Pancreas (tissue), 10 donors: ENCODE measurements around the gene ATP6V0C. TPM values are rescaled to one million over a fixed set of nuclear protein-coding genes. Genes with fewer than 3 reads are reported as not detected.
"Not testable (repeated sequence)": the region's sequence is repeated elsewhere in the genome, so short reads cannot be mapped to it uniquely, and the experiment has no call there.

Experiments used
- ATAC-seq, 4 donors: fragments of 200-7000 bp; cut with Tn5 transposase; one replicate each; pipeline versions ENCODE4 v1.8.0 to v1.9.1; 2020; ENCODE audit warnings: mild to moderate bottlenecking in 4 of 4, moderate library complexity in 4 of 4
- DNase-seq, 6 donors: peaks; one replicate each; pipeline ENCODE4 v3.0.0-alpha.2; 2020
- FAIRE-seq: peaks from 2 replicates; lab custom pipeline; 2012; peaks lifted over from hg19 to GRCh38; lab: Jason Lieb, UNC
- H3K27ac ChIP-seq, 4 donors: fragments of 200-600 bp; sonication (generic); 1 replicate in 3 of 4; 2 replicates in 1 of 4; pipeline versions ENCODE4 v1.5.0 to v1.8.0; 2020
- H3K27me3 ChIP-seq, 4 donors: fragments of 200-600 bp; one replicate each; pipeline ENCODE4 v1.8.0; 2021
- H3K36me3 ChIP-seq, 3 donors: fragments of 200-600 bp; sonication (generic) in 1 of 3; one replicate each; pipeline versions ENCODE4 v1.5.0 to v1.8.0; 2020 to 2021
- H3K4me1 ChIP-seq, 3 donors: fragments of 200-600 bp; one replicate each; pipeline ENCODE4 v1.8.0; 2021
- H3K4me3 ChIP-seq, 4 donors: fragments of 200-600 bp; sonication (generic) in 2 of 4; one replicate each; pipeline versions ENCODE4 v1.5.0 to v1.8.0; 2020 to 2021
- H3K9me3 ChIP-seq, 4 donors: fragments of 200-600 bp; one replicate each; pipeline ENCODE4 v1.8.0; 2021
- WGBS, 2 donors: extraction: QIAGEN DNeasy Blood & Tissue Kit; methylation state at CpG; one replicate each; pipeline ENCODE4 v1.1.7; 2013; 5-methylcytosine and 5-hydroxymethylcytosine counted together
- intact Hi-C, 3 donors: fragments of 100-400 bp; cut with DNase I; formaldehyde crosslinking; loops; one replicate each; pipeline versions ENCODE4 v1.11.1 to v1.14.2; 2022
- polyA plus RNA-seq, 2 donors: library from polyadenylated mRNA; stranded (reverse); fragments of 200-250 nt; gene quantifications; one replicate each; pipeline ENCODE4 v1.2.3, GENCODE V29; 2013
- total RNA-seq, 6 donors: library from RNA; stranded (reverse); fragmentation: NEBNext Ultra II Directional in 4 of 6; extraction: Animal tissue kit (Norgen Biotek cat#: 25700) in 4 of 6; gene quantifications; one replicate each; pipeline versions ENCODE4 v1.2.1 to v1.2.4, GENCODE V29; 2021 to 2023
- TF ChIP-seq, protein P1 (sequence below), 4 donors: fragments of 200-600 bp; sonication (generic) in 3 of 4; IDR thresholded peaks; one replicate each; pipeline versions ENCODE4 v1.5.0 to v1.8.0; 2021; ENCODE audit warnings: antibody characterized with exemption in 4 of 4
- donor health status: healthy with polysubstance abuse.
- donor health status: DM: no; HTN: no; CAD: no; lungs with moderate emphysema.
- donor health status: DM: no; HTN: no; CAD: no.
- donor health status: control.
- donor health status: control.
- donor health status: Bipolar disorder and iron deficiency.
- donor health status: DM: yes; HTN: yes; CAD: no.
- donor health status: DM: no; HTN: no; CAD: no.
- donor health status: DM: no; HTN: no; CAD: no.
- donor health status: DM: yes; HTN: yes; CAD: no.

The ATP6V0C gene
- total and polyA plus RNA-seq, 8 donors, result 39.9 to 124 (median 66.8) TPM

DNA sequence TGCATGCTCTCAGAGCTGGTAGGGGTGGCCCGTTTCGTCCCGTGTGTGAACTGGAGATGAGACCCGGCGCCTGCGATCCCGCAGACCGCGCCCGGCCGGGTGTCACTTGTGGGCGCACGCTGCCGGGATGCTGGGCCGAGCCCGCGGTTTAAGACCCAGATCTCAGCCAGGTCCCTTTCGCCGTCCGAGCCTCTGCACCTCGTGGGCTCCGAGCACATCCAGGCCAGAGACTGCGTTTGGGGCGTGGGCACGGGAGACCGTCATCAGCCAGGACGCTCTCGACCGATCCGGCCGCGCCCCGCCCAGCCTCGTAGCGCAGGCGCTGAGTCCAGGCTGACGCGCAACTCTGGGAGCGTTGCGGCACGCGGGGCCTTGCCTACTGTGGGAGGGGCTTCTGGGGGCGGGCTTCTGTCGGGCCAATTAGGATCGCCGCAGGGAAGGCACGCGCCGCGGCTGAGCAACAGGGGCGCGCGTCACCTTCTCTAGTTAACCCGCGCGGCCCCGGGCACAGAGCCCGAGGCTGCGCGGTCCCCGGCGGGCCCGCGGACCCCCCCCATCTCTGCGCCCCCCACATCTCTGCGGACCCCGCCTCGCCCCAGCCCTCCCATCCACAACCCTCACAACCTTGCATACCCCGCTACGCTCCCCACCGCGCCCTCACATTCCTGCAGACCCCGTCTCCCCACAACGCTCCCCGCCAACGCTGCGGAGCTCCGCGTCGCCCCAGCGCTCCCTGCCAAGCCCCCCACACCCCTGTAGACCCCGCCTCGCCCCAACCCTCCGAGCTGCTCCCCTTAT lies 18.1 kb downstream of the ATP6V0C start:
- Histone ChIP-seq H3K9me3 (no peaks in the 10 kb centered on the region), H3K4me3 (peak overlapping the region; percentile 26 to 62 (median 42)), H3K4me1 (peaks cover 0 to 4% (median under 1%) of the 10 kb centered on the region in 3 donors), H3K27me3 (no peaks in the 10 kb centered on the region), H3K27ac (peak overlapping the region; percentile 82 to 97 (median 92)), H3K36me3 (peaks cover 0 to 8% (median 0%) of the 10 kb centered on the region in 3 donors)
- intact Hi-C loops, result no loop called here
- FAIRE-seq (peak; percentile 23), DNase-seq (peak; percentile 97 to 99 (median 98)), ATAC-seq (peak; percentile 92 to 94 (median 93))
- TF ChIP-seq, protein P1, sequence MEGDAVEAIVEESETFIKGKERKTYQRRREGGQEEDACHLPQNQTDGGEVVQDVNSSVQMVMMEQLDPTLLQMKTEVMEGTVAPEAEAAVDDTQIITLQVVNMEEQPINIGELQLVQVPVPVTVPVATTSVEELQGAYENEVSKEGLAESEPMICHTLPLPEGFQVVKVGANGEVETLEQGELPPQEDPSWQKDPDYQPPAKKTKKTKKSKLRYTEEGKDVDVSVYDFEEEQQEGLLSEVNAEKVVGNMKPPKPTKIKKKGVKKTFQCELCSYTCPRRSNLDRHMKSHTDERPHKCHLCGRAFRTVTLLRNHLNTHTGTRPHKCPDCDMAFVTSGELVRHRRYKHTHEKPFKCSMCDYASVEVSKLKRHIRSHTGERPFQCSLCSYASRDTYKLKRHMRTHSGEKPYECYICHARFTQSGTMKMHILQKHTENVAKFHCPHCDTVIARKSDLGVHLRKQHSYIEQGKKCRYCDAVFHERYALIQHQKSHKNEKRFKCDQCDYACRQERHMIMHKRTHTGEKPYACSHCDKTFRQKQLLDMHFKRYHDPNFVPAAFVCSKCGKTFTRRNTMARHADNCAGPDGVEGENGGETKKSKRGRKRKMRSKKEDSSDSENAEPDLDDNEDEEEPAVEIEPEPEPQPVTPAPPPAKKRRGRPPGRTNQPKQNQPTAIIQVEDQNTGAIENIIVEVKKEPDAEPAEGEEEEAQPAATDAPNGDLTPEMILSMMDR (IDR thresholded peaks at IDR 0.05), result no peak
- WGBS, 2 donors, result 0 to 1% methylated on average over 68 to 84 of the region's 84 CpGs

DNA sequence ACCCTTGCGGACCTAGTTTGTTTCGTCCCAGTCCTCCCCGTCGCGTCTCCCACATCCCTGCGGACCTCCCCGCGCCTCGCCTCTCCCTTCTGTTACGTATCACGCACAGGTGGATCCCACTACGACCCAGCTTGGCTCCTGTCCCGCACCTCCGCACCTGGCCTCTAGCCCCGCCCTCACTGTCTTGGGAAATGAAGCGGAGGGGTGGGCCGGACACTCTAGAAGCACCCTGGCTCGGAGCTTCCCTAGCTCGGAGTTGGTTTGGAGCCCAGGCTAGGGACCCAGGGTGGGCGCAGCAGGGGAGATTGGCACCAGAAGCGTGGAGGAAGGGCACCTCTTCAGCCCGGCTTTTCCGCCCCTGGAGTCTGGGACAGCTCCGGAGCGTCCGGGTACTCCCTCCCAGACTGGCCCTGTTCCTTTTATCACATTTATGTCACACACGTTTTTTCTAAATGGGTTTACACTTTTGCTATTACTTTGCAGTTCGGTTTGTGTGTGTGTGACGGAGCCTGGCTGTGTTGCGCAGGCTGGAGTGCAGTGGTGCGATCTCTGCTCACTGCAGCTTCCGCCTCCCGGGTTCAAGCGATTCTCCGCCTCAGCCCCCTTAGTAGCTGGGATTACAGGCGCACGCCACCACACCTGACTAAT lies 18.9 kb downstream of the ATP6V0C start:
- Histone ChIP-seq H3K27me3 (no peaks in the 10 kb centered on the region), H3K9me3 (no peaks in the 10 kb centered on the region), H3K27ac (peak overlapping the region; percentile 82 to 97 (median 92)), H3K4me1 (peaks cover 3 to 4% (median 3%) of the 10 kb centered on the region in 3 donors), H3K4me3 (peak overlapping the region; percentile 23 to 62 (median 42)), H3K36me3 (peaks cover 0 to 8% (median 0%) of the 10 kb centered on the region in 3 donors)
- FAIRE-seq (no peak), DNase-seq (peak; percentile 82 to 93 (median 84)), ATAC-seq (peak; percentile 59 to 65 (median 62))
- WGBS, 2 donors, result 2% methylated on average over 37 of the region's 37 CpGs
- intact Hi-C loops, result no loop called here
- TF ChIP-seq, protein P1 (IDR thresholded peaks at IDR 0.05), result no peak

DNA sequence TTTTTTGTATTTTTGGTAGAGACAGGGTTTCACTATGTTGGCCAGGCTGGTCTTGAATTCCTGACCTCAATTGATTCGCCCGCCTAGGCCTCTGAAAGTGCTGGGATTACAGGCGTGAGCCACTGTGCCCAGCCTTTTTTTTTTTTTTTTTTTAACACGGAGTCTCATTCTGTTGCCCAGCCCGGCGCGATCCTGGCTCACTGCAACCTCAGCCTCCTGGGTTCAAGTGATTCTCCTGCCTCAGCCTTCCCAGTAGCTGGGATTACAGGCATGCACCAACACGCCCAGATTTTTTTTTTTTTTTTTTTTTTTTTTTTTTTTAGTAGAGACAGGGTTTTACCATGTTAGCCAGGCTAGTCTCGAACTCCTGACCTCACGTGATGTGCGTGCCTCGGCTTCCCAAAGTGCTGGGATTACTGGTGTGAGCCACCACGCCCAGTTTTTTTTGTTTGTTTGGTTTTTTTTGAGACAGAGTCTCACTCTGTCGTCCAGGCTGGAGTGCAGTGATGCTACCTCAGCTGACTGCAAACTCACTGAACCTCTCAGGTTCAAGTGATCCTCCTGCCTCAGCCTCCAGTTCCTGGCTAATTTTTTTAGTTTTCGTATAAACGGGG lies 19.5 kb downstream of the ATP6V0C start:
- intact Hi-C loops, ATAC-seq, H3K27me3 ChIP-seq, H3K36me3 ChIP-seq, H3K4me1 ChIP-seq, FAIRE-seq, H3K9me3 ChIP-seq: not testable (repeated sequence)
- Histone ChIP-seq H3K27ac (peak overlapping the region; percentile 82 to 97 (median 92)), H3K4me3 (peak overlapping the region in 3 of 4 donors; percentile 23 to 62 (median 51))
- peak in 4 of 6 donors; percentile 18 to 37 (median 28) for DNase-seq
- WGBS, 2 donors, result 35 to 38% methylated on average over 15 to 16 of the region's 16 CpGs

DNA sequence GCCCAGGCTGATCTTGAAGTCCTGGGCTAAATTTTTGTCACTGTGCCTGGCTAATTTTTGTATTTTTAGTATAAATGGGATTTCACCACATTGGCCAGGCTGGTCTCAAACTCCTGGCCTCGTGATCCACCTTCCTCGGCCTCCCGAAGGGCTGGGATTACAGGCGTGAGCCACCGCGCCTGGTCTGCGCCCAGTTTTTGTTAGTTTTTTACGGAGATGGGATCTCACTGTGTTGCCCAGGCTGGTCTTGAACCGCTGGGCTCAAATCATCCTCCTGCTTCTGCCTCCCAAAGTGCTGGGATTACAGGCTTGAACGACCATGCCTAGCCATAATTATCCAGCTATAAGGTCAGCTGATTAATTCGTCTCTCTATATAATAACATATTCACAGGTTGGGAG lies 20.2 kb downstream of the ATP6V0C start:
- 79 to 88% methylated on average over 11 of the region's 11 CpGs for WGBS, 2 donors
- intact Hi-C loops, result no loop called here
- Histone ChIP-seq H3K27me3 (no peaks in the 10 kb centered on the region), H3K4me1 (peaks cover 3 to 4% (median 4%) of the 10 kb centered on the region in 3 donors), H3K36me3 (no peaks in the 10 kb centered on the region), H3K27ac (no peak overlapping the region), H3K9me3 (no peaks in the 10 kb centered on the region), H3K4me3 (no peak overlapping the region)
- ATAC-seq (no peak), FAIRE-seq (no peak), DNase-seq (peak in 2 of 6 donors; percentile 17)
- TF ChIP-seq, protein P1 (IDR thresholded peaks at IDR 0.05), result no peak

DNA sequence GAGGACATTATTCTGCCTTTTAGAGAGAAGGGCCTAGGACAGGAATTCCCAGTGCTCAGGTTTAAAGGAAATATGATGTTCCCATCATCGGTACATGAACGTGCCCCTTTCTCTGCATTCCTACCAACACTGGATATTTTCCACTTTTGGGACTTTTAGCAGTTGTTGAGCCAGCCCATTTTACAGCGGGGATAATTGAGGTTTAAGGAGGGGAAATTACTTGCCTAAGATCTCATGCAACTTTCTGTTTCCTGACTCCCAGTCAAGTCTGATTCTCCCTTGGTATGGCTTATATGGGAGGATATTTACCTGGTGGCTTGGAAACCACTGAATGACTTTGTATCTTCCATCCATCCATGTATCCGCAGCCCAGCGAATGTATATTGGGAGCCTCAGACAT lies 20.6 kb downstream of the ATP6V0C start:
- H3K4me3 ChIP-seq, DNase-seq, H3K27ac ChIP-seq, FAIRE-seq, intact Hi-C loops, ATAC-seq, H3K9me3 ChIP-seq, H3K4me1 ChIP-seq, H3K27me3 ChIP-seq, H3K36me3 ChIP-seq: not testable (repeated sequence)
- 88 to 89% methylated on average over 5 of the region's 5 CpGs for WGBS, 2 donors
